Limb (tissue), 2 donors: Measurements from ENCODE around the gene TUBA3C.
"Not testable (repeated sequence)": the region's sequence is repeated elsewhere in the genome, so short reads cannot be mapped to it uniquely, and the experiment has no call there.

ENCODE experiments used
- DNase-seq, 2 donors: peaks; one replicate each; pipeline ENCODE4 v3.0.0-alpha.2; 2016; ENCODE audit errors: extremely low spot score in 2 of 2

Gene TUBA3C

DNA sequence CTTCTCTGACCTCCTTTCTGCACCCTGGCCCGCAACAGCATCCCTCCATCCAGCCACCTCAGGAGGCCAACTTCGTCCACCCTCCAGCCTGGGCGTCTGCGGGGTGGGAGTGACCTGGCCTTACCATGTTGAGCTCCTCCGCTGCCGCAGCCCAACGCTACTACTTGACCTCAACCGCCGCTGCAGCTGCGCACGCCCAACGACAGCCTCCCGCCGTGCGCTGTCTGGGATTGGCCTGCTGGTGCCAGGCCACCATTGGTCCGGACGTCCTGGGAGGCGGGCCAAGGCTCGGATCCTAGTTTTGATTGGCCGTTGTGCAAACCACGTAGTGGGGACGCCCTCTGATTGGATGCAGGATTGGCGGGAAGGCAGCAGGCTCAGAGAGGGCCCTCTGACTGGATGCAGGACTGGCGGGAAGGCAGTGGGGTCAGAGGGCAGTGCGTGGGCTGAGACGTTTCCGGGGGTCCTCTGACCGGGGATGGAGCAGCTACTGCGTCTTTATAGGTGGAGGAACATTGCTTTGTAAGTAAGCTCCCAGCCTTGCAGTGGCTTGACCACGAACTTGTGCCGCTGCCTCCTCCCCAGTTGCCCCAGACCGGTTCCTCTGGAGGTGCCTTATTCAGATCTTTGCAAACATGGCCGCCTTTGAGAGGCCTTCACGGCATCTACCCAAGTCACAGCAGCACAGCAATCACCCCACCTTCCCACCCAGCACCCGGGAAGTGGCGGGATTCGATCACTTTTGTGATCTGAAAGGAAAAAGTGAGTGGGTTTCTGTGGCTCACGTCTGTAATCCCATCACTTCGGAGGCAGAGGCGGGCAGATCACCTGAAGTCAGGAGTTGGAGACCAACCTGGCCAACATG is at the start of gene TUBA3C:
Gene TUBA3C, minus strand, starts transcription at position 204 of the 865 bp plus-strand sequence. Its CDS starts 77 bp downstream, at position 127.
- no peak for DNase-seq

DNA sequence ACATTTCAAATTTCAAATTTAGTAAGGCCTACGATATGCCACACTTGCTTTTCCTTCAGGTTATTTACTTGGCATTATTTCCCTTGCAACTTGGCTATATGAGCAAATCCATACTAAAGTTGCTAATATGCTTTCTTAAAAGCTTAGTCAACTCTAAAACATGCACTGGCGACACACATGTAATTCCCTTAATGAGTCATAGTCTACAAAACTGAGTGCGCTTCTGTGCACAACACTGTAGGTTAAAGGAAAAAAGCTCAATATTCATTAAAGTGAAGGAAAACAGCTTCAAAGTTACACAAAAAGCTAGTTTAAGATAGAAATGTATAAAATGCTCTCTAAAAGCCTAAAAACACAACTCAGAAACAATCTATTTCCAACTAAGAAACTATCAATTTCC is 25.8 kb upstream of the TUBA3C start:
- DNase-seq: not testable (repeated sequence)

DNA sequence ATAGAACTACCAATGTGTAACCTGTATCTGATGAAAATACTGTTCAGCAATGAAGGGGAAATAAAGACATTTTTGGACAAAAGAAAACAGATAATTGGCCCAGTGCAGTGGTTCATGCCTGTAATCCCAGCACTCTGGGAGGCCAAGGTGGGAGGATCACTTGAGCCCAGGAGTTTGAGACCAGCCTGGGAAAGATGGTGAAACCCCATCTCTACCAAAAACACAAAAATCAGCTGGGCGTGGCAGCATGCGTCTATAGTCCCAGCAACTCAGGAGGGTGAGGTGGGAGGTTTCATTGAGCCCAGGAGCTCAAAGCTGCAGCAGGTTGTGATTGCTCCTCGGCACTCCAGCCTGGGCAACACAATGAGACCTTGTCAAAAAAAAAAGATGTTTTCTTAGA is 11.0 kb upstream of the TUBA3C start:
- DNase-seq: not testable (repeated sequence)

DNA sequence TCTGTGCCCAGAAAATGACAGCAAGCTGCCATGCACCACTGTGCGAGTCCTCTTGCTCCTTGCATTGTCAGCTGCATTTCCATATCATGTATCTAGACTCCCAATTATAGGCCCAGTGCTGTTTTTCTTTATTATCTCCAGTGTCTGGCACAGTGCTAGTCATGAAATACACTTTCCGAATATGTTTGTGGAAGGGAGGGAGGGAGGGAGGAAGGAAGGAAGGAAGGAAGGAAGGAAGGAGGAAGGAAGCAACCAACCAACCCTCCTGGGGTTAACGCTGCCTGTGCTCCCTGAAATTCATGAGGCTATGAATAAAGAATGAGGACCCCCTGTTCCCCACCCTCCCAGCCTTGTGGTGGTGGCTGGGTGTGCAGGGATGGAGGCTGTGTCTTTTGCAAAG is 8.3 kb upstream of the TUBA3C start:
- DNase-seq: not testable (repeated sequence)

DNA sequence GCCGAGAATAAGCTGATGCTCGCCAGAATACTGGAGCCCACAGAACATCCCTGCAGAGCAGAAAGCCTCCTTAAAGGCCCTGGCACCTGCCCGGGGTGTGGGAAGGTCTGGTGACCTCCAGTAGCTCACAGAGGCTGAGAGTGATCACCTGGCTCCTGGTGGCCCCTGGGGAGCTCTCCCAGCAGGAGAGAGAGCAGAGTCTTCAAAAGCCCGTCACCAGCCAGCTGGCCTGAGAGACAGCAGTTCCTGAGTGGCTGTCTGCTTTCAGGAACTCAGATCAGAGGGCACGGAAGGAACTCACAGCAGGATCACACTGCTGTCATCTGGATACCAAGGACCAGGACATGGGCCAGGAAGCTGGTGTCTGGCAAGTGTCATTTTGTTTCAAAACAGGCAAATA is 7.7 kb upstream of the TUBA3C start:
- DNase-seq: not testable (repeated sequence)

DNA sequence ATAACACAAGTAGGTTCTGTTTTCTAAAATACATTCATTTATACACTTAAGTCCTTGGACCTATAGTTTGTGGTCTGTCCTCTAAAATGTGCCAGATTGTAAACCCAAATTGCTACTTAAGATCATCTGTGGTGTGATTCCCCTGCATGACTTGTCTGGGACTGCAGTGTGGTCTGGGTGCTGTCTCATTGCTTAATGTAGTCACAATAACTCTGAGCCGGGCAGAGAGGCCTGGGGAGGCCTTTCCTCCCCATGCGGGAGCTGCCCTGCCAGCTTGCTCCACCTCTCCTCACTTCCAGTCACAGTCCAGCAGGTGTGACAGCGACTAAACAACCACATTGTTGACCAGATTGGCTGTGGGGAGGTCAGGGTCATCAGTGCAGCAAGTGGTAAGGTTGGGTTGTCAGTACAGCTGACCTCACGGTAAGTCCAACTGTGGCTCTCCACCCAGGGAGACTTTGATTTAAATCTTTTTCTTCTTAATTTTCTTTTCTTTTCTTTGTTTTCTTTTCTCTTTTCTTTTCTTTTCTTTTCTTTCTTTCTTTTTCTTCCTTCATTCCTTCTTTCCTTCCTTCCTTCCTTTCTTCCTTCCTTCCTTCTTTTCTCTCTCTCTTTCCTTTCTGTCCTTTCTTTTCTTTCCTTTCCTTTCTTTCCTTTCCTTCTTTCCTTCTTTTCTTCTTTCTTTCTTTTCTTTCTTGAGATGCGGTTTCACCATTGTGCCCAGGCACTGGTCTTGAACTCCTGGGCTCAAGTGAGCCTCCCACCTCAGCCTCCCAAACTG is 4.4 kb upstream of the TUBA3C start:
- DNase-seq: no peak

DNA sequence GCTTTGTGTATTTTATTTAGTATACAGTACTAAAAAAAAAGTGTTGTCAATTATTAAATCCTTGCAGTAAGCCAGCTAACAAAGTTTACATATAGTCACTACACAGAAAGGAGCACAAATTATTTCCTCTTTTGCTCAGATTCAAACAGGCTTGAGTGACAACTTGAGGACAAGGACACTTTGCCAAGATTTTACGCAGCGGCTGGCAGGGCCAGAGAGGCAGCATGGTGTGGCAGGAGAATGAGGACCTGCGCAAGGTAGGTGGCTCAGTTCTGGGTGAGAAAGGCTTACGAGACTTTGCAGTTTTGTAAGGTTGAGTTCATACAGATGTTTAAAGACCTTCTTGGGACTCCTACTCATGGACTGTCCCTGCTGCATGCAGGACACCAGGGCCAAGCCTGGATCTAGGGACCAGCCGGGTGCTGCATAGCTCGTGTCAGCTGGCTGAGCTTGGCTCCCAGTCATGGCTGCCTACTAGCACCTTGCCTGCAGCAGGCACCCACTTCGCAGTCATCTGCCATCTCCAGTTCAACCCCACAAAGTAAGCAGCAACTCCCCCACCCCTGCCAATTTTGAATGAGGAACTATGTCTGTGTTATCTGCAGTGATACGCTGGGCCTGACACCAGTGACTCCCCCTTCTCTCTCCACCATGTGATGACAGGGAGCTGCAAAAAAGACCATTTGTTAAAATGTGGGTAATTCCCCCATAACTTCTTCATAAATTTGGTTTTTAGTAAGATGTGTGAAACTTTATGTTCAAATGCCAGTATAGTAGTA is 3.7 kb upstream of the TUBA3C start:
- DNase-seq: no peak

DNA sequence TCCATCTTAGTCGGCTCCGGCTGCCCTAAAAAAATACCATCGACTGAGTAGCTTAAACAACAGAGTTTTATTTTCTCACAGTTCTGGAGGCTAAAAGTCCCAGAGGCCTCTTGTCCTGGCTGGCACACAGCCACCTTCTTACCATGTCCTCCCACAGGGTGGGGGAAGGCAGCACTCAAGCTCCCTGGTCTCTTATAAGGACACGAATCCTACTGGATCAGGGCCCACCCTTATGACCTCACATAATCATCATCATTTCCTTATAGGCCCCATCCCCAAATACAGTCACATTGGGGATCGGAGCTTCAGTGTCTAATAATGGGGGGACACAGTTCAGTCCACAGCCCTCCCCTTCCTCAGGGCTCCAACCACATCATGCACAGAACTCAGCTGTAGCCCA is 2.6 kb upstream of the TUBA3C start:
- DNase-seq: no peak

DNA sequence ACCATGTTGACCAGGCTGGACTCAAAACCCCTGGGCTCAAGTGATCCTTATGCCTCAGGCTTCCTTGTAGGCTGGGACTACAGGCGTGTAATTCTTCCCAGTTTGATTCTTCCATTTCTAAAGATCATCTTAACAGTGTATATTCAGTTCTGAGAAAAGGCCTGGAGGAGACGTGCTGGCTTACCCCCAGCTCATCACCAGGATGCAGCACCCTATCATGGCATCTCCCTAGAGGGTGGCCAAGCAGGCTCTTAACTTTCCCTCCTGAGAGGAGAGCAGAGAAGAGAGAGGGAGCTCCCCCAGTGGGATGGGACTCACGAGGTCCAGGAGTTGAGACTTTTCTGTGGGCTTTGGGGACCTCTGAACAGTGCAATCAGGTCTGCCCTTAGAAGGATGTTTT is 2.1 kb upstream of the TUBA3C start:
- DNase-seq: no peak

DNA sequence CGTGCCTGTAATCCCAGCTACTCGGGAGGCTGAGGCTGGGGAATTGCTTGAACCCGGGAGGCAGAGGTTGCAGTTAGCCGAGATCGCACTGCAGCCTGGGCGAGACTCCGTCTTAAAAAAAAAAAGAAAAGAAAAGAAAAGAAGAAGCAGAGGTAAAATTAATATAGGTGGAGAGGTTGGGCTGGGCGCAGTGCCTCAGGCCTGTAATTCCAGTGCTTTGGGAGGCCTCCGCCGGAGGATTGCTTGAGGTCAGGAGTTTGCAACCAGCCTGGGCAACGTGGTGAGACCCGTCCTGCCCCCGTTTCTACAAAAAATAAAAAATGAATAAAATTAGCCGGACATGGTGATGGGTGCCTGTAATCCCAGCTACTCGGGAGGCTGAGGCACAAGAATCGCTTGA is 912 bp upstream of the TUBA3C start:
- no peak for DNase-seq

DNA sequence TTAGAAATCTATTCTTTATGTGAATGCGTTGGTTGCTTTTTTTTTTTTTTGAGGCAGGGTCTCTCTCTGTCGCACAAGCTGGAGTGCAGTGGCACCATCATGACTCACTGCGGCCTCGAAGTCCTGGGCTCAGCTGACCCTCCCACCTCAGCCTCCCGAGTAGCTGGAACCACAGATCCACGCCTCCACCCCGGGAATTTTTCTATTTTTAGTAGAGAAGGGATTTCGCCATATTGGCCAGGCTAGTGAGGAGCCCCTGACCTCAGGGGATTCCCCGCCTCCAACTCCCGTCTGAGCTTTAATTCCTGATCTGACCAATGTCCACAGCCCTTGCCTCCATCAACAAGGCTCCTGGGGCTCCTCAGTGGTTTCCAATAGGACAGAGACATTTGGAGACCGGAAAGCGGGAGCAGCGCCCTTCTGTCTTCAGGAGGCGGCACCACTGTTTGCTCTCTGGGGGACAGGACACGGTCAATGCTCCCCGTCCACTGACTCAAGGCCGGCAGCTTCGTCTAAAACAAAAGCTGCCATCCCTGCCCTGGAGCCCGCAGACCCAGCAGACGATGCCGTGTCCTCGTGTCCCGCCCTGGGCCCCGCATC is 503 bp downstream of the TUBA3C start:
- DNase-seq: no peak

DNA sequence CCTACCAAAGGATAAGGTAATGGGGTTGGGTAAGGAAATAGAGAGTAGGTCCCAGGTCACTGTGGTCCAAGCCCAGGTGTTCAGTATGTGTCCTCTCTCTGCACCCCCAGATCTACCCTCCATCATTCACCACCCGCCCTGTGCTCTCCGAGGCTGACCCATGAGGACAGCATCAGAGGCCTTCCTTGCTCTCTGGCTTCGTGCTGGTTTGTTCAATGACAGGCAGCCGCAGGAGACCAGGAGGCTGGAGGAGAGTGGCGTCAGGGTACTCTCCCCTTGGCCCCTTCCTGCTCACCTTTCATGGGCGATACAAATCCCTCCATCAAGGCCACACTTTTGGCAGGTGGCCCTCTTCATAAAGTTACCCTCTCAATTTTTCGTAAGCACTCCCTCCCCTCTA is 1.7 kb downstream of the TUBA3C start:
- DNase-seq: no peak

DNA sequence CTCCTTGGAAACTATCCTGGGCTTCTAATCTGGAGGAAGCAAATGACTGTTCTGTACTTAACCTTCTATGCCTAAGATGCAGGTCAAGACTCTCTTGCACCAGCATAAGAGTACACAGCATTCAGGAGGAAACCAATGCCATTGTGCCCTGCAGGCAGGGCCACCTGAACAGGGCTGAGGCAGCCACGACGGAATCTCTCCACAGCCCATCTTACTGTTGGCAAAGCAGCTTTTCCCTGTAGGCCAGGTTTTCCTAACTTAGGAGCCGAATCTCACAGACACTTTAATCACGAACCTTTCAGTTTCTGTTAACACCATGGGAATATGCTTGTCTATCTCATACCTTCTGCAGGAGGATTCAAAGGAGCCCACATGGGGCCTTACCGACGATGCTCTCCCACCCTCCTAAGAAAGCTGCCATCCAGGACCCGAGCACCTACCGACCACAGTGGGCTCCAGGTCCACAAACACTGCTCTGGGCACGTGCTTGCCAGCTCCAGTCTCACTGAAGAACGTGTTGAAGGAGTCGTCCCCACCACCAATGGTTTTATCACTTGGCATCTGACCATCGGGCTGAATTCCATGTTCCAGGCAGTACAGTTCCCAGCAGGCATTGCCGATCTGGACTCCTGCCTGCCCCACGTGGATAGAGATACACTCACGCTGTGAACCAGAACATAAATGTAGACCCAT is 2.6 kb downstream of the TUBA3C start:
- no peak for DNase-seq

DNA sequence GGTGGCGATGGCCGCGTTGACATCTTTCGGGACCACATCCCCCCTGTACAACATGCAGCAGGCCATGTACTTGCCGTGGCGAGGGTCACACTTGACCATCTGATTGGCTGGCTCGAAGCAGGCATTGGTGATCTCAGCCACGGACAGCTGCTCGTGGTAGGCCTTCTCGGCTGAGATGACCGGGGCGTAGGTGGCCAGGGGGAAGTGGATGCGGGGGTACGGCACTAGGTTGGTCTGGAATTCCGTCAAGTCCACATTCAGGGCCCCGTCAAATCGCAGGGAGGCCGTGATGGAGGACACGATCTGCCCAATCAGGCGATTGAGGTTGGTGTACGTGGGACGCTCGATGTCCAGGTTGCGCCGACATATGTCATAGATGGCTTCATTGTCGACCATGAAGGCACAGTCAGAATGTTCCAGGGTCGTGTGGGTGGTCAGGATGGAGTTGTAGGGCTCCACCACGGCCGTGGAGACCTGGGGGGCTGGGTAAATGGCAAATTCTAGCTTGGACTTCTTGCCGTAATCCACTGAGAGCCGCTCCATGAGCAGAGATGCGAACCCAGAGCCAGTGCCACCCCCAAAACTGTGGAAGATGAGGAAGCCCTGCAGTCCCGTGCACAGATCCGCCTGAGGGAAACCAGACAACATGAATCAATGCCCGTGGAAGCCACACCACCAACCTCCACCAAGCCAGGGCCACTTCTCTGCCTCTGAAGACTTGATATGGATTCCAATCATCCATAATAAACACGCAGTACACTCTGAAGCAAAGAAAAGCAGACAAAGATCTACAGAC is 4.4 kb downstream of the TUBA3C start:
- DNase-seq: not testable (repeated sequence)

DNA sequence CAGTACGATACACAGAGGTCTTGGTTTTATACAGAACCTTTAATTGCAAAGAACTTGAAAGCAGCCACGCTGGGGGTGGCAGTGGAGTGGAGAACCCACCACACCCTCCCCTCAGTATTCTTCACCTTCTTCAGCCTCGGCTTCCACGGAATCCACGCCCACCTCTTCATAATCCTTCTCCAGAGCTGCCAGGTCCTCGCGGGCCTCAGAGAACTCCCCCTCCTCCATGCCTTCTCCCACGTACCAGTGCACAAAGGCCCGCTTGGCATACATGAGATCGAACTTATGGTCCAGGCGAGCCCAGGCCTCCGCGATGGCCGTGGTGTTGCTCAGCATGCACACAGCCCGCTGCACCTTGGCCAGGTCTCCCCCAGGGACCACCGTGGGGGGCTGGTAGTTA is 7.9 kb downstream of the TUBA3C start:
- no peak for DNase-seq

DNA sequence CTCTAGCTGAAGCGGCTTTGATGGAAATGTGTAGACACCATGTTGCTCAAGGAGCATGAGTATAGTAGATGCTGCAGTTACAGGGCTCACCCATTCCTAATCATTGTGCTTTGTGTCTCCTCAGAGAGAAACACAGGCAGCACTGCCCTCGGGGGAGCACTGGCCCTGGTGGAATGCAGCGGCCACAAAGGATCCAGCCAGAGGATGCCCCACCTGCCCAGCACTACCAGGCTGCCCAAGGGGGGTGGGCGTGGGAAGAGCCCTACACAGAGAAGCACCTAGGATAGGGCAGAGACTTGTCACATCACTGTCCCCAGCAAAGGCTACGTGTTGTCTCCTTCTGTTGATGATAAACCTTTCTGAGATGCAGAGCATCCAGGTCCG is 9.0 kb downstream of the TUBA3C start:
- no peak for DNase-seq

DNA sequence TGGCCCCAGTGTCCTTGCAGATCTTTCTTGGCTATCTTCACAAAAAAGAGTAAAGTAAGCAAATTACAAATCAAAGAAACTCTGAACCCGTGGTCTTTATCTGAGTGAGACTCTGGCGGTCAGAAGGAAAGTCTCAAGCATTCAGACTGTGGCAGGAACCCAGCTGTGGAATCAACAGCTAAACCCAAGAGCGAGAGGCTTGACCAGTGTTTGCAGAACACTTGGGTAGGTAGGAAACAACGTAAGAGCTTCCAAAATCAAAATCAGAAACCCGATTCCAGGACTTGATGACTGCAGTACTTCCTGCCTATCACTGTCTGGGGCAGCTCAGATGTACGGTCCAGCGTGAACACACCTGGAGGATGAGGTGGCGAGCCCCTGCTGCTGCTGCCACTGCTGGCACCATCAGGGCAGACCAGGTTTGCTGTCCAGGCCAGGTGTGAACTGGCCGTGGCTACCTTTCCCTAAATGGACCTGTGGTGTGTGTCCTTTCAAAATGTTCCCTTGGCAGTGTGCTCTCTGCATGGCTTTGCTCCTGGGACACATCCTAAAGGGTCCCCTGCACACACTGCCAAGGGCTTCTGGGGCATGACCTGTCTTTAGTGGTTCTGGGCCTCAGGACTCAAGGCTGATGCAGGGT is 9.5 kb downstream of the TUBA3C start:
- no peak for DNase-seq

DNA sequence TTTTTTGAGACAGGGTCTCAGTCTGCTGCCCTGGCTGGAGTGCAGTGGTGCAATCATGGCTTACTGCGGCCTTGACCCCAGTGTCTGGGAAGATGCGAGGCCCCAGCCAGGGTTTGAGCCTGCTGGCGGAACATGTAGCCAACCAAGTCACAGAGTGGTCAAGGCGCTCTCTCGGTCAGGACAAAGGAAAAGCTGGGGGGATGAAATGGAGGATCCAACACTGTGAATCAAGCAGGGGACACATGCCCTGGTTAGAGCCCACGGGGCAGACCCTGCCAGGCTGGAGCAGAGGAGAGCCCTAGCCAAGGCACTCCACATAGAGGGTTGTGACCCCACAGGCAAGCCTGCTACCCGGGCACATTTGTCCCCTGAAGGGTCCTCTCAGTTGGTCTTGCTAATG is 10.1 kb downstream of the TUBA3C start:
- no peak for DNase-seq

DNA sequence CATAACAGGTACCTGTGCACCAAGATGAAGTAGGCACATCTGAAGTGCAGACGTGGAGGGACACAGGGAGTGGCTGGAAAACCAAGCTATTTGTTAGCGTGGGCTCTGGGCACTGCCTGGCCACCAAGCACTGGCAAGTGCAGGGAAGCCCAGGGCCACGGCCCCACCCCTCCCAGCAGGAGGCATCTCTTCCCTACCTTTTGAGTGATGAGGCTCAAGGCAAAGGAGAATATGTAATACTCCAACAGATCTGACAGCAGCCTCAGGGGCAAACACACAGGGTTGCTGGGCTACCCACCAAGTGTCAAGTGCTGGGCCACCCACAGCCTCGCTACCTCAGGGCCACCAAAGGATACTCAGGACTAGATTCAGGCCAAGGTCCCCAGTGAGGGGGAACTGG is 11.6 kb downstream of the TUBA3C start:
- no peak for DNase-seq

DNA sequence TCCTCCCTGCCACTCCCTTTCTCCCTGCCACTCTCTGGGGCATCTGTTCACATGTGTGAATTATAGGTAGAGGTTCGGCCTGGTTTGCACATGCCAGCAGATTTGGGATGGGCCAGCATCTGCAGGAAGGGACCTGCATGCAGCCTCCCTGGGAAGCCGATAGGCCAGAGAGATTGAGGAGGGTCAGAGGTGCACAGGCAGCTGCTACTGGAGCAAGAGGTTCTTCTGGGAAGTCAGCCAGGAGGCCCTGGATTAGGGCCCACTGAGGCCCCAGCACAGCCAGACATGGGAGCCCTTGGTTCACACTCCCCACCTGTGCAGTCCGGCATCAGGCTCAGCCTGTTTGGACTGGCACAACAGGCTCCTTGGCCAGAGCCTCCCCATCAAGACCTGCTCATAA is 12.1 kb downstream of the TUBA3C start:
- no peak for DNase-seq
